ENCODE data around the gene FAM3A. TPM values are rescaled to one million over a fixed set of nuclear protein-coding genes. Genes with fewer than 3 reads are reported as not detected.

FAM3A gene
- polyA plus RNA-seq, 1 of the 3 experiments (the other 2 are of a cell fraction), result 42.1 TPM

DNA sequence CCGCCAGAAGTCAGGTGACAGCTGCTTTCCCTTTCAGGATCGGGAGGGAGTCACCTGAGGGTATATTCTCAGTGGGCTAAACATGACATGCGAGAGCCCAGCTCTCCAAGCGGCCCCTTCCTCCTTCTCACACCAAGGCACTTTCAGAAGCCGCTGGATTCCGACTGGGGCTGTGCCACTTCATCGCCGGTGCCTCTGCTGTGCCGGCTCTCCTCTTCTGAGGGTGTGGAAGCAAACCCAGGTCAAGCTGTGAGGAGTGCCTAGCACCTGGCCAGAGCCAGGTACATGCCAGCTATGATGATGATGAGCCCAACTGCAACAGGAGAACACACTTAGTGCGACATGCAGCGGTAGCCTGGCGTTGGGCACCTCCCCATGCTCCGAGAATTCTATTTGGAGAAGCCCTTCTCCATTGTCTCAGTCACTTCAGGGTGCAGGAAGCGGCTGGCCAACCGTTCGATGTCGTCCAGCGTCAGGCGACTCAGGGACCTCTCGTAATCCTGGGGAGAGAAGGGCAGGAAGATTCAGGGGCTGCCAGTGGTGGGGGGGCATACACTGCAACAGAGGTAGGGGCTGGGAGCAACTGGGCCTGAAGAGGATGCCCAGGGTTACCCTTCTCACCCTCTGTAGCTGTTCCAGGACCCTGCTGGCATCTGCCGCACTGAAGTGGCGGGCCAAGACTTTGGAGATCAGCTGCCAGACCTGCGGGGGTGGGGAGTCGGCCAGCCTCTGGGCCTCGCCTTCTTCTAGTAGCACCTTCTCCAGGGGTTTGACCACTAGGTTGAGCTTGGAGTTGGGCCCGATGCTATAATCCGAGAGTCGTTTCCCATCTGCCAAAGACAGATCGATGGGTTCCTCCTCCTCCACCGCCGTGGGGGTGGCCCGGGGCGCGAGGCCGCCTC, 30.6 kb downstream of the FAM3A start:
- peak overlapping the region; percentile 80 for H3K4me2 ChIP-seq
- H3K9ac ChIP-seq, result peak overlapping the region; percentile 49; the same call in 1 of the 2 replicates
- 0 out of 2 replicates have a peak, but pooled peaks cover 11% of the 10 kb centered on the region for H3K27me3 ChIP-seq (ENCODE audit: insufficient read depth)
- H3K79me2 ChIP-seq (ENCODE audit: insufficient read depth), result peaks cover 19% of the 10 kb centered on the region; the same call in 1 of the 2 replicates
- no peaks in the 10 kb centered on the region for H4K20me1 ChIP-seq (ENCODE audit: insufficient read depth)
- H3K4me1 ChIP-seq (ENCODE audit: control insufficient read depth in 1 of 2, insufficient read depth in 2 of 2, low read depth in 1 of 2, low read length in 1 of 2), result peaks cover 0 to 17% of the 10 kb centered on the region in 2 experiments; a peak in 1 of 4 replicates
- 57% methylated on average over 18 of the region's 35 CpGs for WGBS (ENCODE audit: low lambda C conversion rate)
- ChIA-PET CTCF (interaction anchor here (1.1 kb wide), 1 partner anchor 86 kb away, joined by 3 read pairs; no protein-coding TSS in a partner anchor), POLR2A (interaction anchor here (1.5 to 2.4 kb wide), 3 partner anchors 26 to 88 kb away, joined by 5 to 8 read pairs (median 7); partner anchors contain the start of gene RPL10)
- no peak for DNase-seq
- no peaks in the 10 kb centered on the region for H3K9me2 ChIP-seq
- H2AFZ ChIP-seq (ENCODE audit: low read depth), result no peak overlapping the region
- H3K9me3 ChIP-seq, result no peaks in the 10 kb centered on the region
- TF ChIP-seq MEF2A (IDR thresholded peaks at IDR 0.05; ENCODE audit: borderline replicate concordance, low read depth) (no peak), SIN3A (IDR thresholded peaks at IDR 0.05; ENCODE audit: borderline replicate concordance, low read depth, low read length) (no peak), RFX5 (IDR thresholded peaks at IDR 0.05; ENCODE audit: low read length) (no peak), YY1 (IDR thresholded peaks at IDR 0.05; ENCODE audit: low read depth) (no peak), RXRA (IDR thresholded peaks at IDR 0.05; ENCODE audit: borderline replicate concordance, low read depth) (no peak), NFIC (IDR thresholded peaks at IDR 0.05; ENCODE audit: borderline replicate concordance) (no peak), CTCF (IDR thresholded peaks at IDR 0.05) (no peak), RCOR1 (IDR thresholded peaks at IDR 0.05; ENCODE audit: low read length) (no peak), SMC3 (IDR thresholded peaks at IDR 0.05; ENCODE audit: low read depth, low read length) (no peak), ELF1 (IDR thresholded peaks at IDR 0.05) (no peak), FOSL2 (IDR thresholded peaks at IDR 0.05; ENCODE audit: borderline replicate concordance, low read depth) (no peak), USF1 (IDR thresholded peaks at IDR 0.05; ENCODE audit: borderline replicate concordance, low read depth) (no peak), RAD21 (IDR thresholded peaks at IDR 0.05; ENCODE audit: low read length) (no peak), EP300 (IDR thresholded peaks at IDR 0.05; ENCODE audit: borderline replicate concordance in 1 of 2, low read depth in 1 of 2, low read length in 1 of 2) (no peak), GABPA (IDR thresholded peaks at IDR 0.05; ENCODE audit: low read depth) (no peak), GATA2 (CRISPR knock-in tag; IDR thresholded peaks at IDR 0.05) (no peak), FOXM1 (IDR thresholded peaks at IDR 0.05; ENCODE audit: low read depth) (no peak)
- TF ChIP-seq, protein P1, sequence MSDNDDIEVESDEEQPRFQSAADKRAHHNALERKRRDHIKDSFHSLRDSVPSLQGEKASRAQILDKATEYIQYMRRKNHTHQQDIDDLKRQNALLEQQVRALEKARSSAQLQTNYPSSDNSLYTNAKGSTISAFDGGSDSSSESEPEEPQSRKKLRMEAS (IDR thresholded peaks at IDR 0.05; ENCODE audit: low read depth), result no peak
- TF ChIP-seq, protein P2, sequence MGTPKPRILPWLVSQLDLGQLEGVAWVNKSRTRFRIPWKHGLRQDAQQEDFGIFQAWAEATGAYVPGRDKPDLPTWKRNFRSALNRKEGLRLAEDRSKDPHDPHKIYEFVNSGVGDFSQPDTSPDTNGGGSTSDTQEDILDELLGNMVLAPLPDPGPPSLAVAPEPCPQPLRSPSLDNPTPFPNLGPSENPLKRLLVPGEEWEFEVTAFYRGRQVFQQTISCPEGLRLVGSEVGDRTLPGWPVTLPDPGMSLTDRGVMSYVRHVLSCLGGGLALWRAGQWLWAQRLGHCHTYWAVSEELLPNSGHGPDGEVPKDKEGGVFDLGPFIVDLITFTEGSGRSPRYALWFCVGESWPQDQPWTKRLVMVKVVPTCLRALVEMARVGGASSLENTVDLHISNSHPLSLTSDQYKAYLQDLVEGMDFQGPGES (IDR thresholded peaks at IDR 0.05; ENCODE audit: low read depth, low read length), result no peak
- peak overlapping the region; percentile 56 to 63 for H3K4me3 ChIP-seq (ENCODE audit: low read depth in 2 of 2, low read length in 1 of 2)
- peak overlapping the region; percentile 20 to 77; a peak in 1 of 4 replicates for H3K27ac ChIP-seq (ENCODE audit: low read depth in 2 of 2, low read length in 1 of 2)
- H3F3A ChIP-seq (replicated peaks; ENCODE audit: insufficient read depth), result no peaks in the 10 kb centered on the region
- peaks cover 0 to 14% of the 10 kb centered on the region in 2 experiments for H3K36me3 ChIP-seq (replicated peaks in 1 of 2; ENCODE audit: control insufficient read depth in 1 of 2, insufficient read depth in 2 of 2, low read length in 1 of 2)

All from SK-N-SH (cell line).